Putamen (tissue), 1 donor: ENCODE results near the gene UBAC2.

ENCODE experiments used
- DNase-seq: peaks from one replicate; pipeline ENCODE4 v3.0.0-alpha.2; 2016; ENCODE audit warnings: low spot score

UBAC2 gene

GRCh38 chr13:99340638-99341037 lies 140.0 kb downstream of the UBAC2 start:
- DNase-seq = no peak

DNA sequence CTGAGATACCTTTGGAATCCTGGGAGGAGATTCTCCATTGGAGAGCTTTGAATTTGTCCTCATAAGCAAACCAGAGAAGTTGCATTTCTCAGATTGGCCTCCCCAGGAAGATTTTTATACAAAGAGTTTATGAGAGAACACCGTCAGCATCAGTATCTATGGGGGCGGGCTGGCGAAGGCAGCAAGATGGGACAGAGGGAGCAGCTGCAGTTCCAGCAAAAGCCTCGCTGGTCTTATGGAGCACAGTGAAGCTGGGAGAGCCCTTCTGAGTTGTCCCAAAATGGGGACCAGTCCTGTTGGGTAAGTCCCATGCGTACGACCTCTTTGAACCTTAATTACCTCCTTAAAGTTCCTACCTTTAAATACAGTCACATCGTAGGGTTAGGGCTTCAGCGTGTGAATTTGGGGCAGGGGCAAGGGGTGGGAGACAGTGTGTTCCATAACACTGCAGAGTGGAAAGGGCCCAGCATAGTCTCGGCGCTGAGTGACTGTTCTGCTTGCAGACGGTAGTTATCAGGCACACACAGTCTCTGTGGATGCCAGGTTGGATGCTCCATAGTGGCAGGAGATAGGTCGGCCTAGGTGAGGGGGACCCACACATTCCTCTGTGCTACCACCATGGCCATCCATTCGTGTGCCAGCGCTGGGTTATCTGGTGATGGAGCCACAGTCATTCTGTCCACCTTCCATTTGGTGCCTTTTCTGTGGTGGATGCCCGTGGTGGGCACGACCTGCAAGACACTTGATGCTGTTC lies 141.5 kb downstream of the UBAC2 start:
- DNase-seq = no peak

DNA sequence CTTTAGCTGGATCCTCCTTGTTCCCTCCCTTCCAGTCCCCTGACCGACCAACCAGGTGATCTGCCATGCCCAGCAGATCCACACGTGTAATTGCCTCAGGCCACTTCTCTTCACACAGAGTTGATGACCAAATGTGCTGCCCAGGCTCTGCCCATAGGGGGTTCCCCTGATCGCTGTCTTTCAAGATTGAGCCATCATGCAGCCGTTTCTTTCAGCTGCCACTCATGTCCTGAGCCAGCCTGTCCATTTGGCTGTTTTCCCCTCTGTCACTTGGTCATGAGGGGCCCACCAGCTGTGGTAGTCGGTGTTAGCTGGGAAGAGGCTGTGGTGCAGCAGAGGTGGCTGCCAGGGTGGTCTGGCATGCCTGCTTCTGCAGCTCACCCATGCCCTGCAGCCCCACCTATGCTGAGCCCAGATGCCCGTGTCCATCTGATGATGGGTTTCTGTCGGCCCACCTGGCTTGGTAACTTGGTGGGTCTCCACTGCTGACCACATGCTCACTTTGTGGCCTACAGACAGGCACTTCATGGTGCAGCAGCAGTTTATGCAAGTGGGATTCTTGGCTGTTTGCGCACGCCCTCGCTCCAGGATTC lies 142.2 kb downstream of the UBAC2 start:
- no peak for DNase-seq

GRCh38 chr13:99344610-99345208 lies 144.1 kb downstream of the UBAC2 start:
- DNase-seq = no peak

DNA sequence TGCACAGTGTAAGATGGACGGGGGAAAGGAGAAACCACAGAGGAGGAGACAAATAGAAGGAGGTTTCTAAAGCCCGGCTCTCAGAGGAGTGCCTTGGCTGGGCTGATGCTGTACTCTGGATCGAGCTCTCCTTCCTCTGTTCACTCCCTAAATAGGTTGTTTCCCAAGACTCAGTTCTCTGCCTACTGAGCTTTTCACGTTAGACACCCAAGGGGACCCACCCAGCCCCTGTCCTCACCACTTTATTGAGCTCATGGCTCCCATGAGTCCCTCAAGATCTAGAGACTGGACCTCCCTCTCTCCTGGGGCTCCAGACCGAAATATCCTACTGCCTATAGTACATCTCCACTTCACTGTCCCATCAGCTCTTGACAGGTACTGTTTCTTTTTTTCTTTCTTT lies 144.7 kb downstream of the UBAC2 start:
- no peak for DNase-seq

DNA sequence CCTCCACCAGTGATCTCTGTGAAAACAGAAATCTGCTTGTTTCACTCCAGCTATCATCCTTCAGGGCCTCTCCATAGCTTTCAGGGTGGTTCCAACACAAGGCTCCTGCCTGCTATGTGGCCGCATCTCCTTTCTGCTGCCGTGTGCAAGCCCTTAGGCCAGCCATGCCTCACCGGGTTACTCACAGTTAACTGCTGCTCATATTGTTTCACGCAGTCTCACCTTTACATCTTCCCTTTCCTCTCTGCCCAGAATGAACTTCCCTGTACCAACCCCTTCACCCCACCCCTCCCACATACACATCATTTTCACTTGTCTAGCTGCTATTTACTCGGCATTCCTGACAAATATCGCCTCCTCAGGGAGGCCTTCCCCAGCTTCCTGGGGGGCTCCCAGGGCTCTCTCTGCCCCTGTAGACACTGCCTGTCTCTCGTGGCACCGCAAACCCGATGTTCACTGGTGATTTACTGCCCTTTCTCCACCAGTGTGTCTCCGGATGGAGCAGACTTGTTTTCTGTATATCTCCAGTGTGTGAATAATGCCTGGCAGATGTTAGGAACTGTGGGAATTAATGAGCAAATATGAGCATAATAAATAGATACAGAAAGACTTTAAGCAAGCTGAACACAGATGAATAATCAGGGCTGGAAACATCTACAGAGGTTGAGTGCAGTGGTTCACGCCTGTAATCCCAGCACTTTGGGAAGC lies 145.8 kb downstream of the UBAC2 start:
- DNase-seq = no peak

- DNase-seq = no peak
Observed at GRCh38 chr13:99347335-99347878, 146.8 kb downstream of the UBAC2 start.

GRCh38 chr13:99347911-99348451 lies 147.3 kb downstream of the UBAC2 start:
- no peak for DNase-seq

DNA sequence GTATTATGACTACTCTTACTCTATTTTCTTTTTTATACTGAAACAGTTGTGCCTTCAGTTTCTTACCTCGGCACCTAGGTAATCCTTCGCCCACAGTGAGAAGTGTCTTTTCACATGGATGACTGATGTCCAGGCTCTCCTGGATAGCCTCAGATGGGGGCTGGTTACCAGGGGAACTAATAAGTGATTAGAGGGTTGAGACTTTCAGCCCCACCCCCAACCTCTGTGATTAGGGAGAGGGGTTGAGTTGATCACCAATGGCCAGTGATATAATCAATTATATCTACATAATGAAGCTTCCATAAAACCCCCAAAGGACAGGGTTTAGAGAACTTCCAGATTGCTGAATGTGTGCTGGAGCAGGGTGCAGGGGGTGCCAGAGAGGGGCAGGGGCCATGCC lies 149.5 kb downstream of the UBAC2 start:
- no peak for DNase-seq

DNA sequence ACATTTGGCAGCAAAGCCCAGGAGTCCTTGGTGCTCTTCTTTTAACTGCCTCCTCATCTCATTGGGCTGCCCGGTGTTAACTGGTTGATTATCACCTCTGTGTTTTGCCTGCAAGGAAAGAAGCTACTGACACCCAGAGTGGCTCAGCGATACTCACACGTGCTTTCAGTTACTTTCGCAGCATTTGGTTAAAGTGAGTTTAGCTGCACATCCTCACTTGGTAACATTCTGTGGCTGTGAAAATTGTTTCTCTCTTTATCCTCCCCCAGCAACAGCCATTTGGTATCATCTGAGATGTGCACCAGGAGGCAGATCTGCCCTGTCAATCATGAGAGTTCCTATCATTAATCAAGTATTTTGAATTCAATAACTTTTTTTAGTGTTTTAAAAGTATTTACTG lies 151.1 kb downstream of the UBAC2 start:
- no peak for DNase-seq

- DNase-seq = no peak
Observed at GRCh38 chr13:99352351-99353245, 151.9 kb downstream of the UBAC2 start.

DNA sequence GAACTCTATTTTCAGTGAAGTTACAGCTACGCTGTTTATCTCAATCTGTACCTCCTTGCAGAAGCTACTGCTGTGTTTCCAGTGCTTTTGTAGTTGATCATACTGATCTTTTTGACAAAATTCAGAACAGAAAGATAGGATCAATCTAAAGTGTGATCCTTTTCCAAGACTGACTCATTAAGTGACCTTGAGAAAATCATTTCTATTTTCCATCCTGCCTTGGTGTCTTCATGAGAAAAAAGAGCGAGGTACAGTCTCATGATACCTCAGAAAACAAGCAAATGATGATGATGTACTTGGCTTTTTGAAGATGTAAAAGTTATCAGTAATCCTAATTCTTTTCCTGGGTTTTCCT lies 152.6 kb downstream of the UBAC2 start:
- no peak for DNase-seq

DNA sequence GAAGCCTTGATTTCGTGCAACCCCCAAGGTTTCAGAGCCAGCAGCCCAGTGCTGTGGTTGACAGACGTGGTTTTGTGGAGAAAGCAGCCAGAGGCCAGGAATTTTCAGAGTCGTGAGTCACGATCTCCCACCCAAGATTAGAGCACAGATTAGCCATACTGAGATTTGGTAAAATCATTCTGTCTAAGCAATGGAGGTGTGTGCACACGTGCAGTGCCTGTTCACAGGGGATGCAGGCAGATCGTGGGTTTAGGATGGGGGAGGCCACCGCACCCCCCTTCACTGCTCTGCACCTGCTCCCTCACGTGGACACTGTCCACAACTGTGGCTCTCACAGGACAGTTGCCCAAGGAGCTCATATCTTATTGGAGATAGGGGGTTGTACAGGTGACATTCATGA lies 153.2 kb downstream of the UBAC2 start:
- DNase-seq = no peak

DNA sequence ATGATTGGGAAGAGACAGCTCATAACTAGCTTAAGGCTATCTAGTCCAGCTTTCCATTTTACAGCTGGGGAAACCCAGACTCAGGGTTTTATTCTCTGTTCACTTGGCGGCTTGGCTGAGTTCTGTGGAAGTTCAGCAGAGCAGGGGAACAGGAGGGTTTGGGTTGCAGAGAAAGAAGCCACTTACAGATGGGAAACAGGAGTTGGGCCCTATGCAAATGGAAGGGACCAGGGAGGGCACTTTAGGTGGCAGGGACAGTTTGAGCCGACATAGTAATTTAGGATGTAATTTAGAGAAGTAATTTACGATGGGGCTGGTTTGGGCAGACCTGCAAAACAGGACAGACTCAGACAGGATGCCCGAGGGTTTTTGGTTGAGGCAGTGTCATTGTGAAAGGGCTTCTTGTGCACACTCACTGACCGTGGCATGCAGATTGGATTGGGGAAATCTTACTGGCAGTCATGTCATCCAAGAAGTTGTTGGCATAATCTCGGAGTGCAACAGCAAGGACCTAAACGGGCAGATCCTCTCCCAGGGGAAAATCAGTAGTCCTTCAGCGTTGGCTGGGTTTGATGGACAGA lies 153.8 kb downstream of the UBAC2 start:
- no peak for DNase-seq

DNA sequence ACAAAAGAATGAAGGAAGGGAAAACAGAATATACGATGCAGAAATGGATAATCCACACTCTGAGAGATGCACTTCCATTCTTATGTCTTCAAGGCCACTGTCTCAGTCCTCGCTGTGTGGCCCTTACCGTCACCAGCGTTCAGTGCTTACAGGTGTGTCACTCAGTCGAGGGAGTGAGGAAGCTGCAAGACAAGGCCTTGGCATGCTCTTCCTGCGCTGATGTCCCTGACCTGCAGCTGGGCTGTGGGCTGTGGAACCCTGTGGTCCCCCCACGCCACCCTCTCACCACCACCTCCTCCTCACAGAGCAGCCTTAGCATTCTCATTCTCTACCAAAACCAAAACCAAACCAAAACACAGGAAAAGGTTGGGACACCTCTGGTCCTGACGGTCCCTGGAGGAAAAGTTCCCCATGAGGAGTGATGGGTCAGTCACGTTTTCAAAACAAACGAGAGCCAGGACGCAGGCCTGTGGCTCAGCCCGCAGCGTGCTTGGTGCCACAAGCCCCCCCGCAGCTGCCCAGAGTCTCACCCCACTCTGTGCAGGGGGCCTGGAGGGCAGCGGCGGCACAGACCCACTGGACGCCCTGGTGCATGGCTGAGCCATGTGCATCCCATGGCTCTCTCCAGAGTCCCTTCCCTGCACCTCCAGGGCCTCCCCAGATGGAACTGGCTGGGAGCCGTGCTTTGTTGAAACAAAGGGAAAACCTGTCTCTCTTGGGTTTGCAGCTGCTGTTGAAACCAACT lies 154.8 kb downstream of the UBAC2 start:
- DNase-seq = no peak

GRCh38 chr13:99356012-99356261 lies 155.3 kb downstream of the UBAC2 start:
- no peak for DNase-seq

DNA sequence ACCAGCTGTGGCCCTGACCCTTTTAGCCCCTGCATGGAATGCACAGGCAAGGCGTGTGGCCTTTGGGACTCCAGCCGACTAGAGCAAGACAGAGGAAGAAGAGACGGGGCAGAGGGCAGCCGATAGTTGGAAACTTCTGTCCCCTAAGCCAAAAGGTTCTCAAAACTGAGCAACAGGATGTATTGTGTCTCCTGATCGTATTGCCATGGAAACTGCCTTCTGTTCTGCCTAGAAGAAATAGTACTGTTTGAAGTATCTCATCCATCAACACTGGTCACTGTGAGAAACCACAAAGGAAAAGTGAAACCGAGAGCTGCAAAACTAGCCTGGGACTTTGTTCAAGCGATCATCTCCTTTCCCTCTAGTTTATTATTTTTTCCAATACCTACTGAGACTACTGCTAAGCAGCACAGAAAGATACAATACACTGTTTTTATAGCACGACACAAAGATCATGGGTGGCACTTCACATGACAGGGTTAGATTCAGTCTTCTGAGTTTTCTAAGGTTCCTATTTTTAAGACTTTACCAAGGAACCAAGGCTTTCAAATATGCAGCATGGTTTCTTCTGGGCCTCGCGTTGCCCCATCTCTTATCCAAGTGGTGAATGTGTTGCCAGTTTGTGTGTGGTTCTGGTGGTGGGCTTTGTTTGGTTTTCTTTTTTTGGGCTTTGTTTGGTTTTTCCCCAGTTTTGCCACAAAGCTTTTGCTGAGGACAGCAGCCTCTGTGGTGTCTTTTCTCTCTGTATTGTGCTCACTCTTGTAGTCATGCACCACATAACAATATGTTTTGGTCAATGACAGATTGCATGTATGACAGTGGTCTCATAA lies 155.8 kb downstream of the UBAC2 start:
- DNase-seq = peak; percentile 43

DNA sequence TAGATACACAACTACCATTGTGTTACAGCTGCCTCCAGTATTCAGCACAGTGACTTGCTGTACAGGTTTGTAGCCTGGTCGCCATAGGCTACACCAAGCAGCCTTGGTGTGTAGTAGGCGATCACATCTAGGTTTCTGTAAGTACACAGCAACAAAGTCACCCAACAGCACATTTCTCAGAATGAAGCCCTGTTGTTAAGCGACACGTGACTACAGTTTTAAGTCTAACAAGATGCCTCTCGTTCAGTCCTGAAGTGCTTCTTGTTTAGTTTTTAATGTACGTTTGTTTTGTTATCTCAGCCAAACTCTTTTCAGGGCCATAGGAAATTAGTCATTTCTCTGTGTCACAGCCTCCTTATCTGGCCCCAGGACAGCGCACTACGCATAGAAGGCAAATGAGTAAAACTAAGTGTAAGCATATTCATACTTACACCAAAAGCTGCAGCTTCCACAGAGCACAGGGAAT lies 156.5 kb downstream of the UBAC2 start:
- no peak for DNase-seq

DNA sequence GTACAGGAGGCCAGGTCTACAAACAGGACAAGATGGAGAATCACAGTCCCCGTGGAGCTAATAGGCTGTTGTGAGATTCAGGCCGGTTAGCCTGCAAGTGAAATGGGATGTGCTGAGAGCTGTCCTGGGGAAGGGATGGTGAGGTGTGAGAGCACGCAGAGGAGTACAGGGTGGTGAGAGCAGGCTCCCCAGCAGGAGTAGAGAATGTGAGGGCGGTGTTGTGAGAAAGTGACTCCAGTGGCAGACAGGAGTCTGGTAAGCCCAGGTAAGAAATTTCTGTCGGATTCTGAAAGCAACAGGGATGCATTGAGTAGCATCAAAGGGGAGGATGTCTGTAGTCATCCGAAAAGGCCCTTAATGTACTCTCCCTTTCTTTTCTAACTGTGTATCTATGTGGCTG lies 157.3 kb downstream of the UBAC2 start:
- DNase-seq = no peak

DNA sequence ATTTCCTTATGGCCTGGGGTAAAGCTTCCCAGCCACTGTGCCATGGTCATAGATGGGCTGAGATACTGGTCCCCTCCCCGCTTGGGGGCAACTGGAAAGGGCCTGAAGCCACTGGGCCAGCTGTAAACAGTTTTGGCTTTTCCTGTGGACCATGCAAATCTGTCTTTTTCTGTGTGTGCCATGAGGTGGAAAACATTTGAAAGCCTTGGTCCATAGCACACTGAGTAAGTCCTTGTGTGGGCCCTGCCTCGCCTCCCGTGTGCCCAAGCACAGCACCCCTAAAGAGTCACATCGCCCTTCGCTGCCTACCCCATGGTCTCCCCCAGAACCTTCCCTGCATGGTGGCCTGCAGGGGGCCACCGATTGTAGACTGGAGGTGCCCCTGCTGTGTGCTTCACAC lies 158.9 kb downstream of the UBAC2 start:
- no peak for DNase-seq
